Mesenchymal stem cell (in vitro differentiated cells and primary cell): ENCODE results near the gene TTLL8.
A peak's percentile ranks its signal among the peaks of the same experiment; 100 is the strongest.

Source experiments
- DNase-seq: peaks from one replicate; pipeline ENCODE4 v3.0.0-alpha.2; 2013
- H2AFZ ChIP-seq: one replicate; pipeline ENCODE4 v1.6.1; 2013; ENCODE audit warnings: low read depth, mild to moderate bottlenecking, control low read depth, inconsistent platforms, low read length, moderate library complexity
- H2AK5ac ChIP-seq: 2 replicates; pipeline ENCODE4 v1.6.1; 2013; ENCODE audit warnings: low read length, moderate library complexity, mild to moderate bottlenecking, inconsistent platforms; ENCODE audit not compliant: severe bottlenecking
- H2BK120ac ChIP-seq: one replicate; pipeline ENCODE4 v1.6.1; 2013; ENCODE audit warnings: low read depth, mild to moderate bottlenecking, inconsistent platforms, low read length, moderate library complexity
- H2BK12ac ChIP-seq, 2 experiments: one replicate each; pipeline ENCODE4 v1.6.1; 2013; ENCODE audit warnings: inconsistent platforms in 2 of 2, low read length in 2 of 2, mild to moderate bottlenecking in 2 of 2, moderate library complexity in 2 of 2, control low read depth in 1 of 2
- H2BK15ac ChIP-seq: one replicate; pipeline ENCODE4 v1.6.1; 2013; ENCODE audit warnings: mild to moderate bottlenecking, low read depth, inconsistent platforms; ENCODE audit not compliant: poor library complexity, severe bottlenecking
- H2BK5ac ChIP-seq: 2 replicates; pipeline ENCODE4 v1.6.1; 2013; ENCODE audit warnings: low read depth, mild to moderate bottlenecking, low read length, control low read depth, inconsistent platforms; ENCODE audit not compliant: poor library complexity, severe bottlenecking
- H3K14ac ChIP-seq, 2 experiments: one replicate each; pipeline ENCODE4 v1.6.1; 2013; ENCODE audit warnings: inconsistent platforms in 2 of 2, low read length in 2 of 2, control low read depth in 1 of 2, mild to moderate bottlenecking in 1 of 2, moderate library complexity in 1 of 2
- H3K18ac ChIP-seq, 2 experiments: one replicate each; pipeline ENCODE4 v1.6.1; 2013; ENCODE audit warnings: inconsistent platforms in 2 of 2, low read length in 2 of 2, control low read depth in 1 of 2, low read depth in 1 of 2, mild to moderate bottlenecking in 1 of 2
- H3K23ac ChIP-seq, 2 experiments: one replicate each; pipeline ENCODE4 v1.6.1; 2013; ENCODE audit warnings: inconsistent platforms in 2 of 2, low read length in 2 of 2, mild to moderate bottlenecking in 2 of 2, moderate library complexity in 2 of 2, control low read depth in 1 of 2
- H3K27ac ChIP-seq: 2 replicates; pipeline ENCODE4 v1.5.1; 2013; ENCODE audit warnings: mild to moderate bottlenecking, moderate library complexity, low read length, control low read depth, inconsistent platforms; ENCODE audit not compliant: poor library complexity, severe bottlenecking
- H3K27me3 ChIP-seq, 2 experiments: 2 replicates each; pipeline versions ENCODE4 v1.6.1 to v1.7.0; 2013; ENCODE audit warnings: low read length in 2 of 2, mild to moderate bottlenecking in 2 of 2, moderate library complexity in 2 of 2, control low read depth in 1 of 2, inconsistent platforms in 1 of 2; ENCODE audit not compliant: control insufficient read depth in 1 of 2, insufficient read depth in 1 of 2
- H3K36me3 ChIP-seq, 2 experiments: 2 replicates each; pipeline versions ENCODE4 v1.6.1 to v1.7.0; 2013; ENCODE audit warnings: low read length in 2 of 2, control low read depth in 1 of 2, inconsistent platforms in 1 of 2, low read depth in 1 of 2, mild to moderate bottlenecking in 1 of 2; ENCODE audit not compliant: insufficient read depth in 2 of 2, control insufficient read depth in 1 of 2
- H3K4ac ChIP-seq, 2 experiments: one replicate each; pipeline ENCODE4 v1.6.1; 2013; ENCODE audit warnings: inconsistent platforms in 2 of 2, low read length in 2 of 2, mild to moderate bottlenecking in 2 of 2, moderate library complexity in 2 of 2, control low read depth in 1 of 2, low read depth in 1 of 2
- H3K4me1 ChIP-seq: 2 replicates; pipeline ENCODE4 v1.6.1; 2013; ENCODE audit warnings: low read depth, low read length, control low read depth; ENCODE audit not compliant: control insufficient read depth, insufficient read depth
- H3K4me2 ChIP-seq: 2 replicates; pipeline ENCODE4 v1.6.1; 2013; ENCODE audit warnings: low read length, mild to moderate bottlenecking, inconsistent platforms; ENCODE audit not compliant: poor library complexity, severe bottlenecking
- H3K4me3 ChIP-seq, 2 experiments: 2 replicates each; pipeline versions ENCODE4 v1.5.1 to v1.7.0; 2013; ENCODE audit warnings: low read length in 2 of 2, mild to moderate bottlenecking in 2 of 2, control low read depth in 1 of 2, low read depth in 1 of 2; ENCODE audit not compliant: insufficient read depth in 1 of 2
- H3K79me1 ChIP-seq: replicated peaks from 2 replicates; pipeline ENCODE4 v1.6.1; 2013; ENCODE audit warnings: mild to moderate bottlenecking, control low read depth, low read length, inconsistent platforms; ENCODE audit not compliant: poor library complexity, severe bottlenecking
- H3K9ac ChIP-seq: 2 replicates; pipeline ENCODE4 v1.7.0; 2013; ENCODE audit warnings: mild to moderate bottlenecking, low read length, moderate library complexity
- H3K9me3 ChIP-seq: 2 replicates; pipeline ENCODE4 v1.7.0; 2013; ENCODE audit warnings: mild to moderate bottlenecking, low read length; ENCODE audit not compliant: control insufficient read depth
- H4K8ac ChIP-seq: one replicate; pipeline ENCODE4 v1.6.1; 2013; ENCODE audit warnings: inconsistent platforms, mild to moderate bottlenecking, low read length, moderate library complexity
- H4K91ac ChIP-seq: one replicate; pipeline ENCODE4 v1.6.1; 2013; ENCODE audit warnings: mild to moderate bottlenecking, low read length, inconsistent platforms
- WGBS: methylation state at CpG from one replicate; pipeline ENCODE4 v1.1.7; 2013; ENCODE audit warnings: mixed read lengths; 5-methylcytosine and 5-hydroxymethylcytosine counted together

TTLL8 gene

DNA sequence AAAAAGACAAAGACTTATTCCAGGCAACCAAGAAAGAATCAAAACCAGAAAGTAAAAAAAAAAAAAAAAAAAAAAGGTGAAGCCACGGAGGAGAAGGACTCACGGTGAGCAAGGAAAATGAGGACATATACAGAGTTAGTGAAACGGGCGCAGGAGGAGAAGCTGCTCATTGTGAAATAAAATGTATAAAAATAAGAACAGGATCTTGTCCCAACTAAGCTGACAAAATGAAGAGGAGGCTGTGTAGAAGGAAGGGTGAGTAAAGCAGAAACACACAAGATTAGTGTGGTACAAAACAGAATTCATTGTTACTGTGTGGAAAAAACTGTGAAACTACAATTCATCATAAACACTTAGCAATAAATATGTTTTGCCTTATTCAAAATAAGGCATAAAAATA lies 53.2 kb downstream of the TTLL8 start:
- Histone ChIP-seq H2BK12ac (no peak overlapping the region), H3K9ac (no peak overlapping the region), H3K27ac (no peak overlapping the region), H3K23ac (no peak overlapping the region), H3K36me3 (no peaks in the 10 kb centered on the region), H3K4me2 (no peak overlapping the region), H4K91ac (no peak overlapping the region), H3K4me1 (peaks cover 2% of the 10 kb centered on the region), H2BK15ac (no peak overlapping the region), H3K14ac (no peak overlapping the region), H4K8ac (no peak overlapping the region), H2BK120ac (no peak overlapping the region), H3K27me3 (peaks cover 12 to 66% of the 10 kb centered on the region in 2 experiments), H3K79me1 (no peaks in the 10 kb centered on the region), H2AK5ac (no peak overlapping the region), H2AFZ (no peak overlapping the region), H3K4ac (no peak overlapping the region), H3K9me3 (no peaks in the 10 kb centered on the region), H2BK5ac (no peak overlapping the region), H3K4me3 (no peak overlapping the region), H3K18ac (no peak overlapping the region)
- WGBS: 64% methylated on average over 3 of the region's 4 CpGs
- DNase-seq: no peak

DNA sequence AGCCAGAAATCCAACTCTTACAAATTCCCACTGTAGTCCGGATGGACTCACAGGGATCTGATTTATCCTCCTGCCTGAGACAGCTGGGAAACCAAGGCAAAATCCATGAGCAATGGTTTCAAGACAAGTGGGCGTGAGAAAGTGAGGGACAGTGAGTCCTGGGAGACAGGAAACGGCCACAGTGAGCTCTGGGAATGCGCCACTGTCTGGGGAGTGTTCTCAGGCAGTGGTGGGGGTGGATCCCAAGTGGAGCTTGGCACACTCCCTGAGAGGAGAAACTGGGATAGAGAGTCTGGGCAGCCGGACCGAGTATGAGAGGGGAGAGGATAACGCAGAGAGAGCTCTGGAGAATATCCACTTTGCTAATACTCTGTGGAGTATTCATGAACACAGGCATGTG lies 55.3 kb downstream of the TTLL8 start:
- Histone ChIP-seq H3K79me1 (no peaks in the 10 kb centered on the region), H3K23ac (no peak overlapping the region), H3K4me1 (peaks cover 9% of the 10 kb centered on the region), H2BK120ac (no peak overlapping the region), H3K4me2 (no peak overlapping the region), H2BK5ac (no peak overlapping the region), H3K14ac (no peak overlapping the region), H4K8ac (no peak overlapping the region), H3K27me3 (peaks cover 13 to 60% of the 10 kb centered on the region in 2 experiments), H2BK15ac (no peak overlapping the region), H3K4ac (no peak overlapping the region), H2BK12ac (no peak overlapping the region), H3K9ac (no peak overlapping the region), H3K18ac (no peak overlapping the region), H4K91ac (no peak overlapping the region), H3K36me3 (no peaks in the 10 kb centered on the region), H3K4me3 (no peak overlapping the region), H2AK5ac (no peak overlapping the region), H3K27ac (no peak overlapping the region), H2AFZ (no peak overlapping the region), H3K9me3 (no peaks in the 10 kb centered on the region)
- 78% methylated on average over 7 of the region's 7 CpGs for WGBS
- peak; percentile 18 for DNase-seq

DNA sequence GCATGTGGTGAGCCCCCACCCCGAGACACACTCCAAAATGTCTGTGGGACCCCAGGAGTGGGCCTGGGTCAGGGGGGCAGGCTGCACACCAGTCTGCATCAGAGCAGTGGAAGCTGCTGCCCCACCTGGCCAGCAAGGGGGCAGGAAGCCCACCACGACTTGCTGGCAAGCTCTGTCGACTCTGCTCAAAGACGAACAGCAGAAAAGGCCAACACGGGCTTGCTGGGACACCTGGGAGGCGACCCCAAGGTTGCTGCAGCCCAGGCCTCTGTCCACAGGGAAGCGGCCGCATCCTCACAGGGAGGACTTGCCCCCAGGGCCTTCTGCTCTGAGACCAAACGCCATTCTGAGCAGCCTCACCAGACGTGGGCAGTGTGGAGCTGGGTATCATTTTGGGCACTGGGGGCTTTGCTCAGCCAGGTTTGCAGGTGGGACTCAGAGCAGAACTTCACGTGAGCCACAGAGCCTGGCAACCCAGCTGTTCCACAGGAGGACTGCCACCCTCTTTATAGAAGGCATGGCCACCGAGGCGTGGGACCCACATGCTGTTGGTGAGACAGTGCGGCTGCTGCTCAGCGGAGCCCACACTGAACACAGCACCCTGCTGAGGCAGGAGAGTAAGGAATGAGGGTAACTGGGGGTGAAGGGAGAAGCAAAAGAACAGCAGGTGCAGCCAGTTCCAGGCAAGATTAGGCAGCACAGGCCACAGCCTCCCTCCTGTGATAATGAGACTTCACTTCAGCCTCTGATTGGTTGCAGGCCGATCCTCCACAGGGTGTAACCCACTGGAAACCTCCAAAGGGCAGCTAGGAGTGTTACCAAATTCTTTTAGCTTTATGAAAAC lies 56.5 kb downstream of the TTLL8 start:
- H3K36me3 ChIP-seq: no peaks in the 10 kb centered on the region
- no peak overlapping the region for H2AK5ac ChIP-seq
- no peak overlapping the region for H4K8ac ChIP-seq
- no peak overlapping the region for H3K18ac ChIP-seq
- no peak overlapping the region for H3K23ac ChIP-seq
- no peaks in the 10 kb centered on the region for H3K79me1 ChIP-seq
- H3K4me3 ChIP-seq: no peak overlapping the region
- H4K91ac ChIP-seq: no peak overlapping the region
- 82% methylated on average over 16 of the region's 16 CpGs for WGBS
- no peak overlapping the region for H3K4me2 ChIP-seq
- peaks cover 9% of the 10 kb centered on the region for H3K4me1 ChIP-seq
- H2BK15ac ChIP-seq: no peak overlapping the region
- H2BK12ac ChIP-seq: no peak overlapping the region
- H3K9me3 ChIP-seq: no peaks in the 10 kb centered on the region
- no peak overlapping the region for H2BK5ac ChIP-seq
- H3K27ac ChIP-seq: no peak overlapping the region
- no peak overlapping the region for H3K14ac ChIP-seq
- DNase-seq: no peak
- H3K9ac ChIP-seq: no peak overlapping the region
- no peak overlapping the region for H3K4ac ChIP-seq
- no peak overlapping the region for H2BK120ac ChIP-seq
- H3K27me3 ChIP-seq: peaks cover 13 to 60% of the 10 kb centered on the region in 2 experiments
- no peak overlapping the region for H2AFZ ChIP-seq

DNA sequence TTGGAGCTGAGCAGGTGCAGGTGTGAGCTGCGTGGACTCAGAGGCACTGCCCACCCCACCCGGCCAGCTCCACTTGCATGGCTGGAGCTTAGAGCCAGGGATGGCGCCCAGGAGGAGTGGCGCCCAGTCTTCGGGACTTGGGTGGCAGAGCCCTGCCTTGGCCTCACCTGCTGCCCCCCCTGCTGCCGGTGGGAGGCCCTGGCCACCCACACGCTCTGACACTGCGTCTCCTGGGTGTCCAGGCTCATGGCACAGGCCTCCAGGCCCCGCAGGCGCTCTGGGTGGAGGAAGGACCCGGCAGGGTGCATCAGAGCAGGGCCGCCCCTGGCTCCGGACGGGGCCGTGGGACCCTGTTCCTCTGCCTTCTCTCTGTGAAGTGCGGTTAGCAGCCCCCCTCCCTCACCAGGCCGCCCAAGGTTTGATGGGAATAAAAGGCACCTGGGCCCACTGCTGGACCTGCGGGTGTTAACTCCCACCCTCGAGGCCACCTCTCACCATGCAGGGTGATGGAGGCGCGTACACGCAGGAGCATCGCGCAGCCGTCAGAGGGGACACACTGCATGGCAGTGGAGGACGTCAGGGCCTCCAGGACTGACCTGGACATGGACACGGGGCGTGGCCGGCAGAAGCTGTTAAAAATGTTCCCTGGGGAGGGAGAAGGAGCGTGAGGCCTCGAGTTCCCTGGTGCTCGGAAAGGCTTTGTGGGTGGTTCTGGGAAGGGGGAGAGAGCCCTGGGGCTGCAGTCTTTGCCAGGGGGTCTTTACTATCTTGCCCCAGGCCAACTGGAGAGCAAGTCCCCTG lies 57.3 kb downstream of the TTLL8 start:
- 93% methylated on average over 32 of the region's 32 CpGs for WGBS

More for the DNA sequence above, 57.3 kb downstream of the TTLL8 start:
- no peaks in the 10 kb centered on the region for H3K79me1 ChIP-seq
- no peak for DNase-seq
- H4K91ac ChIP-seq: no peak overlapping the region
- no peak overlapping the region for H2AK5ac ChIP-seq
- no peak overlapping the region for H2AFZ ChIP-seq
- no peaks in the 10 kb centered on the region for H3K36me3 ChIP-seq
- no peak overlapping the region for H2BK15ac ChIP-seq
- H3K4me3 ChIP-seq: no peak overlapping the region
- no peak overlapping the region for H3K23ac ChIP-seq
- H2BK12ac ChIP-seq: no peak overlapping the region
- no peak overlapping the region for H3K18ac ChIP-seq
- H4K8ac ChIP-seq: no peak overlapping the region
- H3K27ac ChIP-seq: no peak overlapping the region
- no peak overlapping the region for H3K14ac ChIP-seq
- H3K9me3 ChIP-seq: no peaks in the 10 kb centered on the region
- H2BK5ac ChIP-seq: no peak overlapping the region
- no peak overlapping the region for H2BK120ac ChIP-seq
- no peak overlapping the region for H3K9ac ChIP-seq
- H3K4me2 ChIP-seq: no peak overlapping the region
- H3K4me1 ChIP-seq: peaks cover 9% of the 10 kb centered on the region
- H3K4ac ChIP-seq: no peak overlapping the region
- H3K27me3 ChIP-seq: peaks cover 13 to 55% of the 10 kb centered on the region in 2 experiments
